CD4-positive, alpha-beta T cell treated with Interleukin-15 for 4 hours (primary cell): Measurements from ENCODE around the gene CLIC6.
"Not testable (repeated sequence)": the region's sequence is repeated elsewhere in the genome, so short reads cannot be mapped to it uniquely, and the experiment has no call there.

ENCODE experiments used
- DNase-seq: peaks from one replicate; pipeline ENCODE4 v3.0.0-alpha.2; 2020; ENCODE audit warnings: low spot score

CLIC6 gene

GRCh38 chr21:34693192-34693810, 24.5 kb downstream of the CLIC6 start:
- peak; percentile 57 for DNase-seq

- DNase-seq, result no peak
Observed at GRCh38 chr21:34695434-34695833, 26.6 kb downstream of the CLIC6 start.

- no peak for DNase-seq
Observed at GRCh38 chr21:34696121-34696520, 27.3 kb downstream of the CLIC6 start.

- DNase-seq, result no peak
Observed at GRCh38 chr21:34697826-34698225, 29.0 kb downstream of the CLIC6 start.

- DNase-seq, result no peak
Observed at GRCh38 chr21:34698270-34699015, 29.6 kb downstream of the CLIC6 start.

- DNase-seq, result no peak
Observed at GRCh38 chr21:34700605-34701004, 31.8 kb downstream of the CLIC6 start.

- no peak for DNase-seq
Observed at GRCh38 chr21:34701726-34702125, 32.9 kb downstream of the CLIC6 start.

- DNase-seq, result no peak
Observed at GRCh38 chr21:34702341-34703170, 33.8 kb downstream of the CLIC6 start.

- DNase-seq, result no peak
Observed at GRCh38 chr21:34703571-34703970, 34.8 kb downstream of the CLIC6 start.

- no peak for DNase-seq
Observed at GRCh38 chr21:34704119-34704518, 35.3 kb downstream of the CLIC6 start.

- DNase-seq, result no peak
Observed at GRCh38 chr21:34705011-34705410, 36.2 kb downstream of the CLIC6 start.

- DNase-seq, result no peak
Observed at GRCh38 chr21:34706337-34706736, 37.5 kb downstream of the CLIC6 start.

GRCh38 chr21:34707876-34708325, 39.1 kb downstream of the CLIC6 start:
- DNase-seq, result no peak

- DNase-seq, result no peak
Observed at GRCh38 chr21:34713621-34714020, 44.8 kb downstream of the CLIC6 start.

- no peak for DNase-seq
Observed at GRCh38 chr21:34715518-34715917, 46.7 kb downstream of the CLIC6 start.

- DNase-seq, result no peak
Observed at GRCh38 chr21:34715985-34716596, 47.3 kb downstream of the CLIC6 start.

- DNase-seq, result not testable (repeated sequence)
Observed at GRCh38 chr21:34718529-34718928, 49.7 kb downstream of the CLIC6 start.

- DNase-seq, result peak; percentile 19
Observed at GRCh38 chr21:34722684-34723300, 54.0 kb downstream of the CLIC6 start.

- DNase-seq, result no peak
Observed at GRCh38 chr21:34724131-34724856, 55.5 kb downstream of the CLIC6 start.

GRCh38 chr21:34724857-34725195, 56.0 kb downstream of the CLIC6 start:
- no peak for DNase-seq

- no peak for DNase-seq
Observed at GRCh38 chr21:34726627-34727337, 58.0 kb downstream of the CLIC6 start.
